IPS DF 6.9 (cell line): ENCODE data around the gene OTX1.

ENCODE experiments used
- DNase-seq: peaks from one replicate; pipeline ENCODE4 v3.0.0-alpha.2; 2013; ENCODE audit warnings: low read depth, low spot score
- H3K27ac ChIP-seq: one replicate; pipeline ENCODE4 v1.5.1; 2013; ENCODE audit warnings: low read length, control low read depth
- H3K27me3 ChIP-seq: 2 replicates; pipeline ENCODE4 v1.6.1; 2013; ENCODE audit warnings: mild to moderate bottlenecking, low read length; ENCODE audit not compliant: control insufficient read depth, insufficient read depth
- H3K36me3 ChIP-seq: 2 replicates; pipeline ENCODE4 v1.6.1; 2013; ENCODE audit warnings: low read length; ENCODE audit not compliant: control insufficient read depth, insufficient read depth
- H3K4me1 ChIP-seq: 2 replicates; pipeline ENCODE4 v1.6.1; 2013; ENCODE audit warnings: low read length; ENCODE audit not compliant: control insufficient read depth, insufficient read depth
- H3K4me3 ChIP-seq: 2 replicates; pipeline ENCODE4 v1.5.1; 2013; ENCODE audit warnings: mild to moderate bottlenecking, low read length
- H3K9me3 ChIP-seq: 2 replicates; pipeline ENCODE4 v1.6.1; 2013; ENCODE audit warnings: low read length, inconsistent platforms; ENCODE audit not compliant: control insufficient read depth, insufficient read depth
- WGBS: extraction: QIAGEN DNeasy Blood & Tissue Kit; methylation state at CpG from one replicate; pipeline ENCODE4 v1.1.7; 2013; ENCODE audit warnings: mixed read lengths, missing lambda C conversion rate; ENCODE audit not compliant: insufficient read length, insufficient coverage; 5-methylcytosine and 5-hydroxymethylcytosine counted together

The OTX1 gene

GRCh38 chr2:63053081-63053888, 2.7 kb downstream of the OTX1 start:
- Histone ChIP-seq H3K4me1 (peaks cover 18% of the 10 kb centered on the region; the same call in 1 of the 2 replicates), H3K27me3 (peaks cover 81% of the 10 kb centered on the region), H3K9me3 (no peaks in the 10 kb centered on the region), H3K36me3 (peaks cover 4% of the 10 kb centered on the region; the same call in 1 of the 2 replicates), H3K4me3 (no peak overlapping the region; the same call in 1 of the 2 replicates), H3K27ac (no peak overlapping the region)
- WGBS = no CpG with 5 or more reads among the region's 34 CpGs
- DNase-seq = no peak

GRCh38 chr2:63053889-63054602, 3.4 kb downstream of the OTX1 start:
- H3K4me3 ChIP-seq = peak overlapping the region; percentile 16; the same call in 1 of the 2 replicates
- no peaks in the 10 kb centered on the region for H3K9me3 ChIP-seq
- peaks cover 4% of the 10 kb centered on the region; the same call in 1 of the 2 replicates for H3K36me3 ChIP-seq
- no peak for DNase-seq
- H3K27me3 ChIP-seq = peaks cover 82% of the 10 kb centered on the region
- H3K4me1 ChIP-seq = peaks cover 20% of the 10 kb centered on the region; the same call in 1 of the 2 replicates
- H3K27ac ChIP-seq = no peak overlapping the region
- WGBS = no CpG with 5 or more reads among the region's 48 CpGs

GRCh38 chr2:63054841-63055225, 4.2 kb downstream of the OTX1 start:
- no CpG with 5 or more reads among the region's 7 CpGs for WGBS
- H3K9me3 ChIP-seq = no peaks in the 10 kb centered on the region
- no peak overlapping the region for H3K4me3 ChIP-seq
- peaks cover 4% of the 10 kb centered on the region; the same call in 1 of the 2 replicates for H3K36me3 ChIP-seq
- peaks cover 20% of the 10 kb centered on the region; the same call in 1 of the 2 replicates for H3K4me1 ChIP-seq
- no peak overlapping the region for H3K27ac ChIP-seq
- no peak for DNase-seq
- H3K27me3 ChIP-seq = peaks cover 79% of the 10 kb centered on the region

GRCh38 chr2:63055226-63056106, 4.8 kb downstream of the OTX1 start:
- Histone ChIP-seq H3K27ac (no peak overlapping the region), H3K9me3 (no peaks in the 10 kb centered on the region), H3K27me3 (peaks cover 83% of the 10 kb centered on the region), H3K4me1 (peaks cover 20% of the 10 kb centered on the region; the same call in 1 of the 2 replicates), H3K36me3 (peaks cover 4% of the 10 kb centered on the region; the same call in 1 of the 2 replicates), H3K4me3 (peak overlapping the region; percentile 17; the same call in 1 of the 2 replicates)
- DNase-seq = no peak
- no CpG with 5 or more reads among the region's 63 CpGs for WGBS

- no peak for DNase-seq
- Histone ChIP-seq H3K27ac (no peak overlapping the region), H3K27me3 (peaks cover 83% of the 10 kb centered on the region), H3K9me3 (no peaks in the 10 kb centered on the region), H3K4me3 (no peak overlapping the region; the same call in 1 of the 2 replicates), H3K36me3 (peaks cover 4% of the 10 kb centered on the region; the same call in 1 of the 2 replicates), H3K4me1 (peaks cover 20% of the 10 kb centered on the region; the same call in 1 of the 2 replicates)
- WGBS = no CpG with 5 or more reads among the region's 49 CpGs
These were observed 5.7 kb downstream of the OTX1 start for GRCh38 chr2:63056107-63057050.

GRCh38 chr2:63057249-63058143, 6.9 kb downstream of the OTX1 start:
- H3K4me3 ChIP-seq = peak overlapping the region; percentile 11; the same call in 1 of the 2 replicates
- DNase-seq = no peak
- H3K36me3 ChIP-seq = peaks cover 4% of the 10 kb centered on the region; the same call in 1 of the 2 replicates
- WGBS = no CpG with 5 or more reads among the region's 35 CpGs
- peaks cover 71% of the 10 kb centered on the region for H3K27me3 ChIP-seq
- no peaks in the 10 kb centered on the region for H3K9me3 ChIP-seq
- no peak overlapping the region for H3K27ac ChIP-seq
- peaks cover 16% of the 10 kb centered on the region; the same call in 1 of the 2 replicates for H3K4me1 ChIP-seq

GRCh38 chr2:63058144-63058920, 7.7 kb downstream of the OTX1 start:
- Histone ChIP-seq H3K4me3 (peak overlapping the region; percentile 11; the same call in 1 of the 2 replicates), H3K27ac (no peak overlapping the region), H3K4me1 (peaks cover 13% of the 10 kb centered on the region; the same call in 1 of the 2 replicates), H3K9me3 (no peaks in the 10 kb centered on the region), H3K27me3 (peaks cover 63% of the 10 kb centered on the region), H3K36me3 (peaks cover 4% of the 10 kb centered on the region; the same call in 1 of the 2 replicates)
- no CpG with 5 or more reads among the region's 35 CpGs for WGBS
- no peak for DNase-seq
